WTC11 (cell line): Measurements from ENCODE around the gene PROSER3.

Source experiments
- CREM ChIP-seq: sonication (generic); formaldehyde crosslinking; IDR thresholded peaks from 2 replicates; pipeline ENCODE4 v1.8.1; 2022; ENCODE audit warnings: mild to moderate bottlenecking, missing genetic modification reagents, moderate library complexity
- CTCF ChIP-seq: fragments of 200-600 bp; IDR thresholded peaks from 2 replicates; pipeline ENCODE4 v1.8.0; 2022; ENCODE audit warnings: antibody characterized with exemption
- ESRRA ChIP-seq: sonication (generic); formaldehyde crosslinking; IDR thresholded peaks from 2 replicates; pipeline ENCODE4 v1.8.1; 2022; ENCODE audit warnings: mild to moderate bottlenecking, missing genetic modification reagents, borderline replicate concordance
- FOXK1 ChIP-seq: sonication (generic); formaldehyde crosslinking; IDR thresholded peaks from 2 replicates; pipeline ENCODE4 v1.8.0; 2022; ENCODE audit warnings: mild to moderate bottlenecking, moderate library complexity, missing genetic modification reagents
- MAX ChIP-seq: sonication (generic); formaldehyde crosslinking; IDR thresholded peaks from 2 replicates; pipeline ENCODE4 v1.8.0; 2022; ENCODE audit warnings: mild to moderate bottlenecking, missing genetic modification reagents
- USF1 ChIP-seq: sonication (generic); formaldehyde crosslinking; IDR thresholded peaks from 2 replicates; pipeline ENCODE4 v1.8.0; 2022; ENCODE audit warnings: mild to moderate bottlenecking, missing genetic modification reagents
- USF2 ChIP-seq: sonication (generic); formaldehyde crosslinking; IDR thresholded peaks from 2 replicates; pipeline ENCODE4 v1.8.1; 2023; ENCODE audit warnings: mild to moderate bottlenecking, missing genetic modification reagents, moderate library complexity
- ZMAT4 ChIP-seq: fragments of 250-450 bp; sonication (Bioruptor Pico); IDR thresholded peaks from 2 replicates; pipeline ENCODE4 v1.9.0; 2021; ENCODE audit warnings: mild to moderate bottlenecking
- ZNF121 ChIP-seq: sonication (generic); formaldehyde crosslinking; IDR thresholded peaks from 2 replicates; pipeline ENCODE4 v1.8.0; 2023; ENCODE audit warnings: missing genetic modification reagents
- TF ChIP-seq, protein P1 (sequence below): sonication (generic); formaldehyde crosslinking; IDR thresholded peaks from 2 replicates; pipeline ENCODE4 v1.8.1; 2022; ENCODE audit warnings: low read depth, missing genetic modification reagents, borderline replicate concordance
- TF ChIP-seq, protein P2 (sequence below): sonication (generic); formaldehyde crosslinking; IDR thresholded peaks from 2 replicates; pipeline ENCODE4 v1.8.1; 2022; ENCODE audit warnings: low read depth, mild to moderate bottlenecking, moderate library complexity, missing genetic modification reagents, borderline replicate concordance

DNA sequence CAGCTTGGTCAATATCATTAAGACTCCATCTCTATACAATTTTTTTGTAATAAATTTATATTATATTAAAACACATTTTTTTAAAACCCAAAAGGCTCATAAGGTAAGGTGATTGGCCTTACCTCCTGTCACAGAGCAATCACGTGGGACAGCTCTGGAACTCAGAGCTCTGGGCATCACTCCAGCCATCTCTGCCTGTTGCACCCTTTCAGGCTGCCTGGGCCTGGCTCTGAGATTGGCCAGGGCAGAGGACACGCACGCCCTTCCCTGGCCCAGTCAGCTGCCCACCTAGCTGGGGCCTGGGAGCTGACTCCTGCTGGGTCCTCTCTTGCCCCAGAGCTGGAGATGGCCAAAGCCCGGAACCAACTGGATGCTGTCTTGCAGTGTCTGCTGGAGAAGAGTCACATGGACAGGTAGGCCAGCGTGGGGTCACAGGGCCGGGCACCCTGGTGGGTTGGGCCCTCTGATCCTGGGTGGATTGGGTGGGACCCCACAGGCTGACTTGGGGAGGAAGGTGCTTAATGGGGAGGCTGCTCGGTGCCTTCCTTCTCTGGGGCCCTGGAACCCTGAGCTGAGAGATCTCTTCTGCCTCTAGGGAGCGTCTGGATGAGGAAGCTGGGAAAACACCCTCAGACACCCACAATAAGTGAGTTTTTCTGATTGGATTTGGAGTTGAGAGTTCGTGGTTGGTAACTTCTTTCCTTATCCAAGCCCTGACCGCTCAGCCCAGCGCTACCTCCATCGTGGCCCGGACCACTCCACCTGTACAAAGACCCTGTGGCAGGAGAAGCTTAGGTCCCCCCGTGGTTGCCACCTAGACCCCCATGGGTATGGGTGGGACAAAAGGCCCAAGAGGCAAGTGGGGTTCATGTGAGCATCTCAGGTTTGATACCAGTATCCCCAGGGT is 5.9 kb upstream of the PROSER3 start:
- TF ChIP-seq, protein P1, sequence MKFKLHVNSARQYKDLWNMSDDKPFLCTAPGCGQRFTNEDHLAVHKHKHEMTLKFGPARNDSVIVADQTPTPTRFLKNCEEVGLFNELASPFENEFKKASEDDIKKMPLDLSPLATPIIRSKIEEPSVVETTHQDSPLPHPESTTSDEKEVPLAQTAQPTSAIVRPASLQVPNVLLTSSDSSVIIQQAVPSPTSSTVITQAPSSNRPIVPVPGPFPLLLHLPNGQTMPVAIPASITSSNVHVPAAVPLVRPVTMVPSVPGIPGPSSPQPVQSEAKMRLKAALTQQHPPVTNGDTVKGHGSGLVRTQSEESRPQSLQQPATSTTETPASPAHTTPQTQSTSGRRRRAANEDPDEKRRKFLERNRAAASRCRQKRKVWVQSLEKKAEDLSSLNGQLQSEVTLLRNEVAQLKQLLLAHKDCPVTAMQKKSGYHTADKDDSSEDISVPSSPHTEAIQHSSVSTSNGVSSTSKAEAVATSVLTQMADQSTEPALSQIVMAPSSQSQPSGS (CRISPR knock-in tag), result no peak
- TF ChIP-seq ESRRA (CRISPR knock-in tag) (no peak), ZNF121 (CRISPR knock-in tag) (no peak), CTCF (no peak), CREM (no peak), ZMAT4 (CRISPR knock-in tag) (no peak), MAX (CRISPR knock-in tag) (no peak), FOXK1 (no peak), USF2 (no peak), USF1 (no peak)
- TF ChIP-seq, protein P2, sequence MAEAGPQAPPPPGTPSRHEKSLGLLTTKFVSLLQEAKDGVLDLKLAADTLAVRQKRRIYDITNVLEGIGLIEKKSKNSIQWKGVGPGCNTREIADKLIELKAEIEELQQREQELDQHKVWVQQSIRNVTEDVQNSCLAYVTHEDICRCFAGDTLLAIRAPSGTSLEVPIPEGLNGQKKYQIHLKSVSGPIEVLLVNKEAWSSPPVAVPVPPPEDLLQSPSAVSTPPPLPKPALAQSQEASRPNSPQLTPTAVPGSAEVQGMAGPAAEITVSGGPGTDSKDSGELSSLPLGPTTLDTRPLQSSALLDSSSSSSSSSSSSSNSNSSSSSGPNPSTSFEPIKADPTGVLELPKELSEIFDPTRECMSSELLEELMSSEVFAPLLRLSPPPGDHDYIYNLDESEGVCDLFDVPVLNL (CRISPR knock-in tag), result no peak
